ENCODE measurements around the gene HOXC10.

HOXC10 gene

DNA sequence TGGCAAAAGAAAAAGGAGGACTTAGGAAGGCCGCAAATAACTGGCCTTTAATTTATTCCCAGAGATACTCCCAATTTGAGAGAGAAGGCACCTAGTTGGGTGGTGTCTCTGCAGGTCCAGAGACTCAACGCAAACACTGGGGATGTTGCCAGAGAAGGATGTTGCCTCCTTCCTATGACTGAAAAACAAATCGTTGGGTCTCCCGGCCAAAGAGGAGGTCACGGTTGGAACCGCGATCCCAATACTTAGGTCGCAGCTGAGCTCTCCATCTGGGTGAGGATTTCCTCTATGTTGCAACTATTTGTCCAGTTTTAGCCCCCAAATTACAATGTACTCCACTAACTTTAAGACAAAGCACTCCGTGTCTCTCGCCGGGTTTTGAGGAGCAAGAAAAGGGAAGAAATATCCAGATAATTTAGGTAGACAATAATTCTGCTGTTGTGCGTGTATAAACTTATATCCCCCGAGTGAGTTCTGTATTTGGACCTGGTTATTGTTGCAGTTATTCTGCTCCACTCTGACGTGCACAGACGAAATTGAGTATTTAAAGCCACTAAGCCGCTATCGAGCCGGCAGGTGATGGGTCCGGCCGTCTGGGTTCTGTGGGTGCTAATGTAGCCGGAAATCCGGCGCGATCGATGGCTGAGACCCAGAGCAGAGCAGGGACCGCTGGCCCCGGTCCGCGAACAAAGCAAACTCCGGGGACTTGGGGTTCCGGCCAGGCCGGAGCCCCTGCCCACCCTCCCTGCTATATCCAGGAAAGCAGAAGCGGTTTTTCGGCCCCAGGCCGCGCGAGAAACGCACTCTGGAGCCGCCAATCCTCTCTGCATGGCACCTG lies 24.5 kb upstream of the HOXC10 start:
- no peak overlapping the region for H3K9ac ChIP-seq
- no peaks in the 10 kb centered on the region for H3K36me3 ChIP-seq (ENCODE audit: insufficient read depth)
- H3K27me3 ChIP-seq (ENCODE audit: insufficient read depth, low read depth): peaks cover 100% of the 10 kb centered on the region
- no peak overlapping the region for H2AFZ ChIP-seq (ENCODE audit: low read depth)
- TF ChIP-seq CTCF (conservative IDR thresholded peaks at IDR 0.05; ENCODE audit: low read depth, low read length): no peak
- H3K27ac ChIP-seq: no peak overlapping the region
- no peaks in the 10 kb centered on the region for H3K4me1 ChIP-seq (ENCODE audit: low read depth, poor library complexity, severe bottlenecking)
- no peak overlapping the region for H3K4me3 ChIP-seq (IDR thresholded peaks at IDR 0.05; ENCODE audit: insufficient read depth, low read depth, low read length)
- H3K4me2 ChIP-seq: no peak overlapping the region
- no peaks in the 10 kb centered on the region for H3K79me2 ChIP-seq (ENCODE audit: insufficient read depth, low read depth)
- H4K20me1 ChIP-seq (ENCODE audit: insufficient read depth): no peaks in the 10 kb centered on the region

GRCh38 chr12:53961025-53961761 lies 23.8 kb upstream of the HOXC10 start:
- Histone ChIP-seq H2AFZ (ENCODE audit: low read depth) (no peak overlapping the region), H3K27me3 (ENCODE audit: insufficient read depth, low read depth) (peaks cover 100% of the 10 kb centered on the region), H3K4me2 (no peak overlapping the region), H3K4me3 (IDR thresholded peaks at IDR 0.05; ENCODE audit: insufficient read depth, low read depth, low read length) (no peak overlapping the region), H3K79me2 (ENCODE audit: insufficient read depth, low read depth) (no peaks in the 10 kb centered on the region), H3K27ac (no peak overlapping the region), H4K20me1 (ENCODE audit: insufficient read depth) (no peaks in the 10 kb centered on the region), H3K4me1 (ENCODE audit: low read depth, poor library complexity, severe bottlenecking) (no peaks in the 10 kb centered on the region), H3K36me3 (ENCODE audit: insufficient read depth) (no peaks in the 10 kb centered on the region), H3K9ac (no peak overlapping the region)
- TF ChIP-seq CTCF (conservative IDR thresholded peaks at IDR 0.05; ENCODE audit: low read depth, low read length): no peak

- Histone ChIP-seq H3K9ac (no peak overlapping the region), H3K79me2 (ENCODE audit: insufficient read depth, low read depth) (no peaks in the 10 kb centered on the region), H3K27me3 (ENCODE audit: insufficient read depth, low read depth) (peaks cover 100% of the 10 kb centered on the region), H3K4me3 (IDR thresholded peaks at IDR 0.05; ENCODE audit: insufficient read depth, low read depth, low read length) (no peak overlapping the region), H3K4me1 (ENCODE audit: low read depth, poor library complexity, severe bottlenecking) (no peaks in the 10 kb centered on the region), H3K4me2 (no peak overlapping the region), H3K27ac (no peak overlapping the region), H4K20me1 (ENCODE audit: insufficient read depth) (no peaks in the 10 kb centered on the region), H3K36me3 (ENCODE audit: insufficient read depth) (no peaks in the 10 kb centered on the region), H2AFZ (ENCODE audit: low read depth) (no peak overlapping the region)
- no peak for TF ChIP-seq CTCF (conservative IDR thresholded peaks at IDR 0.05; ENCODE audit: low read depth, low read length)
Measured at GRCh38 chr12:53963005-53963404, 21.9 kb upstream of the HOXC10 start.

DNA sequence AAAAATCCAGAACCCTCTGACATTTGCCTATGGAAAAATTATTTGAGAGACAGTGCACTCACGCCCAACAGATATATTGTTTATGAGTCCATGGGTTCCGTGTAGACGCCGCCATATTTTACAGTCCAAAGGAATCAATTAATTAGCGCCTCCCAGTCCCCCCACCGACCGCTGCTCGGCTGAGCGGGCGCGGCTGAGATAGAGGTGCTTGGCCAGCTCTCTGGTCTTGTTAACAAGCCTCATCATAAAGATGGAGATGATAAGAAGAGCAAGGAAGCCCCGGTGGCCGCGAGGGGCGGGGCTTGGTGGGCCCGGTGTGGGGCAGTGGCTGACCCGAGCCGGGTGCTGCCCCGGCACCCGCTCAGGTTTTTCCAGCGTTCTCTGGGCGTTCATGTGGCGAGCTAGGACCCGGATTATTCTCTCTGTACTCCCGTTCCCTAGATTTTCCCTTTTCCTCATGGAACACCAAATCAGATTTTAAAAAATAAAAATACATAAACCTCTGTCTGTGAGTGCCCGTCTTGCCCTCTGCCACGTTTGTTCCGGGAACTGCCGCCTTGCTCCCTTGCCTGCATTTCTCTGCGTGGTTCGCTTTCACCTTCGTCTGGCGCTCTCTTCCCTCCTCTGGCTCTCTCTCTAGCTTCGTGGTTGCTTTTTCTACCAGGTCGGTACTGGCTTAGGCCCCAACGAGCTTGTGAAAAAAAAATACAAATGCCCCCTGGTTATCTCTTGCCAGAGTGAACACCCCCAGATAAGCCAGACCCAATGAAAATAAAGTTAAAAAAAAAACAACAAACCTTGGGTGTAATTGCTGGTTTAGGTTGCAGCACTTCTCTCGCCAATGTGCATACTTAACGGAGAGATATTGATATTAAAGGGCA lies 21.3 kb upstream of the HOXC10 start:
- no peaks in the 10 kb centered on the region for H3K79me2 ChIP-seq (ENCODE audit: insufficient read depth, low read depth)
- no peaks in the 10 kb centered on the region for H3K4me1 ChIP-seq (ENCODE audit: low read depth, poor library complexity, severe bottlenecking)
- no peaks in the 10 kb centered on the region for H4K20me1 ChIP-seq (ENCODE audit: insufficient read depth)
- no peaks in the 10 kb centered on the region for H3K36me3 ChIP-seq (ENCODE audit: insufficient read depth)
- H3K9ac ChIP-seq: no peak overlapping the region
- no peak overlapping the region for H3K4me3 ChIP-seq (IDR thresholded peaks at IDR 0.05; ENCODE audit: insufficient read depth, low read depth, low read length)
- H2AFZ ChIP-seq (ENCODE audit: low read depth): no peak overlapping the region
- peaks cover 100% of the 10 kb centered on the region for H3K27me3 ChIP-seq (ENCODE audit: insufficient read depth, low read depth)
- H3K4me2 ChIP-seq: no peak overlapping the region
- no peak for TF ChIP-seq CTCF (conservative IDR thresholded peaks at IDR 0.05; ENCODE audit: low read depth, low read length)
- no peak overlapping the region for H3K27ac ChIP-seq

Data from KMS-11 (cell line).